ENCODE results near the gene C21orf58.

C21orf58 gene

DNA sequence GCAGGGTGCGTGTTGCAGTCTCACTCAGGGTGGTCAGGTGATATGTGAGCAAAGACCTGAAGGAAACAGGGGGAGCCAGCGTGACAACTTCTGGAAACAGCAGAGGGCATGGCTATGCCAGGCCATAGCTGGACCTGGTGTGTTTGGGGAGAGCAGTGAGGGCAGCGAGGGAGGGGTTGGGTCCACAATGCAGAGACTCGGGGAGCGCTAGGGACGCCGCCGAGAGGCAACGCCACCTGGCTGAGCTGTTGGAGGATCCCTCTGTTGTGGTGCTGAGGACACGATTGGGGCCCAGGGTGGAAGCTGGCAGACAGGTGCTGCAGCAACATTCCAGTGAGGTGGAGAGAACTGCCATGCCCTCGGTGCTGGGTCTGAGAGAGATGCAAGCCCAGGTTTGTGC lies 68.5 kb downstream of the C21orf58 start:
- no peak for DNase-seq (ENCODE audit: low read depth)

DNA sequence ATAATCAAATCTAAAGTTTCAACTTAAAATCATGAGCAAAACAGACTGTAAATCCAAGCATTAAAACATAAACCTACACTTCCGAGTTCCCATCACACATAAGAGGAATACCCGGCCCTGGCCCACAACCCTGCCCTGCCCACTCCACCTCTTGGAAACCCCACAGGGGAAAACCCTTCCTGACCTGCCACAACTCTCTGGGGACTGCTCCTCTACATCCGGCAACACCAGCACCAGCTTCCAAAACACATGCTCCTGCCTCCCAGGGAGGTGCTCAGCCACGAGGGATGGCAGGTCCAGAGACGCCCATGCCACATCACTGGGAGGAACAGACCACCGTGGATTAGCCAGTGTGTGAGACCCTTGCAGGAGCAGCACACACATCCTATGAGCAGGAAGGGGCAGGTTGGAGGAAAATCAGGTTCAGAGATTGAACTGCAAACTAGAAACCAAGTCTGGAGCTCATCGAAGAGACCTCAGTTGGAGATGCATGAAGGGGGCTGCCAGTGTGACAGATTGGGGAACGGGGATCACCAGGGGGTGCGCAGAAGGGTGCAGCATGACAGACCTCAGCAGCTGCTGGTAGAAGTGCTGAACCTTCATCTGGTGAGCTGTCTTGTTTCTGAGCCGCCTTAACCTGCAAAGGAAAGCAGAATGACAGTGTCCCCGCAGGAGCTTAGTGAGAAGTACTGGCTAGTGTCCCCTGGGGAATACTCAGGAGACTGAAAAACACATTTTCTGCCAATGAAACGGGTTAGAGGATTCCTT lies 69.3 kb downstream of the C21orf58 start:
- no peak for DNase-seq (ENCODE audit: low read depth)

DNA sequence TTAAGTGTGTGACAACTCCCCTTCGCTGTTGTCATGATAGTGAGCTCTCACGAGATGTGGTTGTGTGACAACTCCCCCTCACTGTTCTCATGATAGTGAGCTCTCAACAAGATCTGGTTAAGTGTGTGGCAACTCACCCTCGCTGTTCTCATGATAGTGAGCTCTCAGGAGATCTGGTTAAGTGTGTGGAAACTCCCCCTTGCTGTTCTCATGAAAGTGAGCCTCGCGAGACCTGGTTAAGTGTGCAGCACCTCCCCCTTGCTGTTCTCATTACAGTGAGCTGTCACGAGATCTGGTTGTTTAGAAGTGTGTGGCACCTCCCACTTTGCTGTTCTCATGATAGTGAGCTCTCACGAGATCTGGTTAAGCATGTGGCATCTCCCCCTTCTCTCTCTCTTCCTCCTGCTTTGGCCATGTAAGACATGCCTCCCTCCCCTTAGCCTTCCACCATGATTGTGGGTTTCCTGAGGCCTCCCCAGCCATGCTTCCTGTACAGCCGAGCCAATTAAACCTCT lies 70.0 kb downstream of the C21orf58 start:
- peak; percentile 17 for DNase-seq (ENCODE audit: low read depth)

- DNase-seq (ENCODE audit: low read depth) = no peak
Observed at GRCh38 chr21:46252840-46253239, 70.8 kb downstream of the C21orf58 start.
